ENCODE measurements around the gene CRMP1. TPM values are rescaled to one million over a fixed set of nuclear protein-coding genes. Genes with fewer than 3 reads are reported as not detected.

CRMP1 gene
- total and polyA plus RNA-seq, 2 donors (not counting 3 experiments of a cell fraction or from before 2014, with no cell fraction given), result 0.06 TPM; not detected in 1

DNA sequence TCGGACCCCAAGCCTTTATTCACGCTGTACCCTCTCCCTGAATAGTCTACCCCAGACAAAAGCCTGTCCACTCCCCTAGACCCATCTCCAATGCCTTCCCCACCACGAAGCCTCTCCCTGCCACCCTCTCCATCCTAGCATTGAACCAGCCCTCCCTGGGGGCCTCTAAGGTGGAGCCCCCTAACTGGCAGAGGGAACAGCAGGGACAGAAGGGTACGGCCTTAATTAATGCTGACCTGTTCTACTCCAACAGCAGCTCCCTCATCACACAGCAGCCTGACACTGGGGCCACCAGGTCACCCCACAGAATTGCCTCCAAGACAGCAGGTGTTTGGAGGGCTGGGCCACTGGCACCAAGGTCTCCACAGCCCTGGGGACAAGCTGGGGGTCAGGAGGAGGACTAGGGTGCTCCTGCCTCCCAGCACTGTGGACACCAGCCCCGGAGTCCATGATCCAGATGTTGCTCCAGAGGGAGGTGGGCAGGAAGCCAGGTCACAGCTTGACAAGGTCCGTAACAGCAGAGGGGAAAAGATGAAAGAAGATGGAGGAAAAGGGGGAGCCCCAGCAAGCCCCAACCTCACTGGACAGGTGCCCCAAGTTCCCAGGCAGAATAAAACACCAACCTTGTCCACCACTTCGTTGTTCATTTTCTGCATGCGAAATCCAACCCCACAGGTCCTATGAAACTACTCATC, 3.7 kb downstream of the CRMP1 start:
- dilution Hi-C loops (cut with MboI; ENCODE audit: extremely low pct_ligation_motif_present, low sequenced_read_pairs), result no loop called here
- no peaks in the 10 kb centered on the region for H3K79me2 ChIP-seq (ENCODE audit: control insufficient read depth, insufficient read depth, low read length)
- DNase-seq (ENCODE audit: low read depth, low spot score) (no peak), FAIRE-seq (no peak)
- ChIA-PET POLR2A (no interaction called here), CTCF (no interaction called here)
- H3K4me2 ChIP-seq (ENCODE audit: insufficient read depth, low read length), result no peak overlapping the region
- H3K27ac ChIP-seq (ENCODE audit: insufficient read depth, low read depth, low read length), result no peak overlapping the region
- no peak overlapping the region for H3K9ac ChIP-seq (replicated peaks; ENCODE audit: extremely low read depth, insufficient read depth, low read length)
- H3K4me3 ChIP-seq (replicated peaks in 1 of 3; ENCODE audit: insufficient read depth in 1 of 3, low read depth in 1 of 3, low read length in 3 of 3), result no peak overlapping the region
- H3K9me3 ChIP-seq (replicated peaks; ENCODE audit: control insufficient read depth, insufficient read depth, low read length), result no peaks in the 10 kb centered on the region
- H3K9me1 ChIP-seq (replicated peaks; ENCODE audit: control insufficient read depth, extremely low read depth, insufficient read depth, low read length), result no peaks in the 10 kb centered on the region
- H3K27me3 ChIP-seq (ENCODE audit: control insufficient read depth in 2 of 2, insufficient read depth in 2 of 2, low read length in 2 of 2), result peaks cover 52 to 64% of the 10 kb centered on the region in 2 experiments
- no TSS peak for BruUV-seq (replicated peaks)
- intact Hi-C loops (cut with micrococcal nuclease), result no loop called here
- TF ChIP-seq MYC (IDR thresholded peaks at IDR 0.05; ENCODE audit: low read depth, low read length) (no peak), POLR2A (IDR thresholded peaks at IDR 0.05; ENCODE audit: low read depth, low read length) (no peak), FOS (IDR thresholded peaks at IDR 0.05; ENCODE audit: borderline replicate concordance, insufficient read depth, low read length) (no peak), JUN (IDR thresholded peaks at IDR 0.05; ENCODE audit: borderline replicate concordance, insufficient read depth, insufficient read length, low read depth) (no peak), EZH2 (IDR thresholded peaks at IDR 0.05; ENCODE audit: borderline replicate concordance, low read depth, low read length, severe bottlenecking) (no peak), POLR2AphosphoS5 (IDR thresholded peaks at IDR 0.05; ENCODE audit: insufficient read depth, low read depth, low read length) (no peak), GATA2 (IDR thresholded peaks at IDR 0.05; ENCODE audit: insufficient read depth, insufficient read length, low read depth, low read length) (no peak)
- TF ChIP-seq, protein P1, sequence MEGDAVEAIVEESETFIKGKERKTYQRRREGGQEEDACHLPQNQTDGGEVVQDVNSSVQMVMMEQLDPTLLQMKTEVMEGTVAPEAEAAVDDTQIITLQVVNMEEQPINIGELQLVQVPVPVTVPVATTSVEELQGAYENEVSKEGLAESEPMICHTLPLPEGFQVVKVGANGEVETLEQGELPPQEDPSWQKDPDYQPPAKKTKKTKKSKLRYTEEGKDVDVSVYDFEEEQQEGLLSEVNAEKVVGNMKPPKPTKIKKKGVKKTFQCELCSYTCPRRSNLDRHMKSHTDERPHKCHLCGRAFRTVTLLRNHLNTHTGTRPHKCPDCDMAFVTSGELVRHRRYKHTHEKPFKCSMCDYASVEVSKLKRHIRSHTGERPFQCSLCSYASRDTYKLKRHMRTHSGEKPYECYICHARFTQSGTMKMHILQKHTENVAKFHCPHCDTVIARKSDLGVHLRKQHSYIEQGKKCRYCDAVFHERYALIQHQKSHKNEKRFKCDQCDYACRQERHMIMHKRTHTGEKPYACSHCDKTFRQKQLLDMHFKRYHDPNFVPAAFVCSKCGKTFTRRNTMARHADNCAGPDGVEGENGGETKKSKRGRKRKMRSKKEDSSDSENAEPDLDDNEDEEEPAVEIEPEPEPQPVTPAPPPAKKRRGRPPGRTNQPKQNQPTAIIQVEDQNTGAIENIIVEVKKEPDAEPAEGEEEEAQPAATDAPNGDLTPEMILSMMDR (IDR thresholded peaks at IDR 0.05; ENCODE audit: extremely low read depth in 1 of 2, insufficient read depth in 1 of 2, low read depth in 1 of 2, low read length in 2 of 2), result no peak
- TF ChIP-seq, protein P2, sequence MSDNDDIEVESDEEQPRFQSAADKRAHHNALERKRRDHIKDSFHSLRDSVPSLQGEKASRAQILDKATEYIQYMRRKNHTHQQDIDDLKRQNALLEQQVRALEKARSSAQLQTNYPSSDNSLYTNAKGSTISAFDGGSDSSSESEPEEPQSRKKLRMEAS (IDR thresholded peaks at IDR 0.05; ENCODE audit: insufficient read depth, insufficient read length), result no peak
- H4K20me1 ChIP-seq (replicated peaks; ENCODE audit: control insufficient read depth, extremely low read depth, insufficient read depth, low read length), result no peaks in the 10 kb centered on the region
- H2AFZ ChIP-seq (ENCODE audit: low read depth, low read length), result no peak overlapping the region
- no peaks in the 10 kb centered on the region for H3K4me1 ChIP-seq (ENCODE audit: control insufficient read depth, extremely low read depth, insufficient read depth, low read length)
- no peaks in the 10 kb centered on the region for H3K36me3 ChIP-seq (ENCODE audit: control insufficient read depth in 2 of 2, extremely low read depth in 1 of 2, insufficient read depth in 2 of 2, low read length in 2 of 2)
